Effector memory CD8-positive, alpha-beta T cell (primary cell): Measurements from ENCODE around the gene LHX2.

Source experiments
- ATAC-seq: fragments of 150-1000 bp; cut with Tn5 transposase; replicated peaks from 2 replicates; pipeline ENCODE4 v1.10.0; 2021; ENCODE audit warnings: mild to moderate bottlenecking, moderate library complexity
- DNase-seq, 3 experiments: peaks; one replicate each; pipeline ENCODE4 v3.0.0; 2021
- H3K27ac Mint-ChIP-seq, 2 donors: one replicate each; pipeline ENCODE4 v1.8.0; 2022; ENCODE audit warnings: mild to moderate bottlenecking in 2 of 2, mixed read lengths in 2 of 2, moderate library complexity in 2 of 2
- H3K27me3 Mint-ChIP-seq, 2 donors: one replicate each; pipeline ENCODE4 v1.8.0; 2022; ENCODE audit warnings: mixed read lengths in 2 of 2
- H3K36me3 Mint-ChIP-seq: one replicate; pipeline ENCODE4 v1.8.0; 2022; ENCODE audit warnings: mild to moderate bottlenecking, moderate library complexity, mixed read lengths; ENCODE audit not compliant: insufficient read depth
- H3K4me1 Mint-ChIP-seq, 2 donors: one replicate each; pipeline ENCODE4 v1.8.0; 2022; ENCODE audit warnings: low read depth in 2 of 2, mixed read lengths in 2 of 2
- H3K4me3 Mint-ChIP-seq, 2 donors: one replicate each; pipeline ENCODE4 v1.8.0; 2022; ENCODE audit warnings: mild to moderate bottlenecking in 2 of 2, mixed read lengths in 2 of 2, moderate library complexity in 2 of 2
- H3K9me3 Mint-ChIP-seq, 2 donors: one replicate each; pipeline ENCODE4 v1.8.0; 2022; ENCODE audit warnings: mixed read lengths in 2 of 2

The LHX2 gene

DNA sequence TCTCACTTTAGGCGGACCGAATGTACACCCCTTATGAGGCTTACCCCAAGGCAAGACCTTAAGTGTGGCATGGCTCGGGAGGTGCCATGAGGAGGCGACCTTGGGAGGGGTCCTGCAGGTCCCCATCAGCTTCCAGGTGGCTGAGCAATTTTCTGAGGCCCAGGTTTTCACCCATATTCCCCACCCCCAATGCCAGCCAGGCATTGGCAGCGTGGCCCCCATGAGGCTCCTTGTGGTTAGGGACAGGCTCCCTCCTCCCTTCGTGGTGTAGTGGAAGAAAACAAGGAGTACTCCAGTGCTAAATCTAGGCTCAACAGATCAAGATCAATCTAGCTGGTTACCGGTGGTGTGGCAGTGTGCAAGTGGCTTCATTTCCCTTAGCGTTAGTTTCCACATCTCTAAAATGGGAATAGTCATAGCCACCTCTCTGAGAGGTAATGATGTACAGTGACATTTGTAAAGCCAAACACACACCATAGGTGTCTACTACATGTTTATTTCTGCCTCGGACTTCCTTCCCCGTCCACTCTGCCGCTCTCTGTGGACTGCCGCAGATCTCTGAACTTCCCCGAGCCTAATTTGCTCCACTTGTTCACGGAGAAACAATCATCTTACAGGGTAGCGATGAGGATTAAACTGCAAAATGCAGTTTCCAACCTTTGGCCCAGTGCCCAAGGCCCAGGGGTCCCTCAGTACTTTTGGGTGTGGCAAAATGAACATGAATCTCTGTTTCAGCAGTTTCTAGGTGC lies 8.4 kb downstream of the LHX2 start:
- no peaks in the 10 kb centered on the region for H3K9me3 Mint-ChIP-seq
- no peak overlapping the region for H3K4me3 Mint-ChIP-seq

DNA sequence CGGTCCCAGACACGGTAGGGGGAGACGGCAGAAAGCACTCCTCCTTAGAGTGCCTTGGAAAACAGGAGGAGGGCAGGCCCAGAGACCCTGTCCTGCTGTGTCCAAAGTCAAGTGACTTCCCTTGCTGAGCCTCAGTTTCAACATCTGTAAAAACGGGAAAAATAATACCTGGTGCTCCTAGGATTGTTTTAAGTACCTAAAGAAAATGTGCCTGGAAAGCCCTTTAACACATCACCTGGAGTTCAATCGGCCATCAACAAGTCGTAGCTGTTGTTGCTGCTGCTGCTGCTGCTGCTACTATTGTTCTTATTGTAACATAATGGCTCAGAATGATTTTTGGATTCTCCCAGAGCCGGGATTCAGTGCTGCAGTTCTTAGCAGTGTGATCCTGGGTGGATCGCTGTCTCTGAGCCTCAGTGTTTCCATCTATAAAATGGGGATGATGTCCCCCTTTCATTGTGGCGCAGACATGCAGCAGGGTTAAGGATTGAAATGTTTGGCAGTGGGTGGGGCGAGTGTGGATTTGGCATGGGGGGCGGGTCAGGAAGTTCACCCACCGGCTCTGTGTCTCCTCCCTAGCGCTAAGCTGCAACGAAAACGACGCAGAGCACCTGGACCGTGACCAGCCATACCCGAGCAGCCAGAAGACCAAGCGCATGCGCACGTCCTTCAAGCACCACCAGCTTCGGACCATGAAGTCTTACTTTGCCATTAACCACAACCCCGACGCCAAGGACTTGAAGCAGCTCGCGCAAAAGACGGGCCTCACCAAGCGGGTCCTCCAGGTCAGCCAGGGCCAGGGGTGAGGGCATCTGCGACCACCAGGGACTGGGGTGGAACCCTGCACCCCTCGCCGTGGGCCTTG lies 9.2 kb downstream of the LHX2 start:
- H3K4me3 Mint-ChIP-seq, result peak overlapping the region in 1 of 2 donors; percentile 9

More for the DNA sequence above, 8.4 kb downstream of the LHX2 start:
- Mint-ChIP-seq H3K27ac (no peak overlapping the region), H3K36me3 (peaks cover 6% of the 10 kb centered on the region), H3K27me3 (peaks cover 85 to 96% of the 10 kb centered on the region in 2 donors), H3K4me1 (peaks cover 25 to 29% of the 10 kb centered on the region in 2 donors)
- DNase-seq, result no peak
- no peak for ATAC-seq

DNA sequence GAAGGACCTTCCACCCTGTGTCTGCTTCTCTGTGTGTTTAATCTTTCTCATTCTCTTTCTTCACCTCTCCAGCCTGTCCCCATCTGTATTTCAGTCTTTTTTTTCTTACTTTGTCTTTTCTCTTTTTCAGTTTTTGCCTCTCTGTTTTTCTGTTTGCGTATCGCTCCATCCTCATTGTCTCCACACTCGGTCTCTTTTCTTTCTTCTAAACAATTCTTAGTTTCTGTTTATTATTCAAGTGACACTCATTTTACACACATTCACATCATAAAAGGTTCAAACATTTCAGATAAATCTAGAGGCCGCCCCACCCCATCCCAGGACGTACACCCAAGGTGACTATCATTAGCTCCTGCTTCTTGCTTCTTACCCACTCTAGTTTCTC lies 9.8 kb downstream of the LHX2 start:
- no peak overlapping the region for H3K27ac Mint-ChIP-seq
- peaks cover 23 to 25% of the 10 kb centered on the region in 2 donors for H3K4me1 Mint-ChIP-seq
- H3K9me3 Mint-ChIP-seq, result no peaks in the 10 kb centered on the region
- ATAC-seq, result no peak
- DNase-seq, result no peak
- peaks cover 90 to 96% of the 10 kb centered on the region in 2 donors for H3K27me3 Mint-ChIP-seq
- peak overlapping the region; percentile 1 to 9 for H3K4me3 Mint-ChIP-seq
- H3K36me3 Mint-ChIP-seq, result peaks cover 3% of the 10 kb centered on the region

More for the DNA sequence above, 9.2 kb downstream of the LHX2 start:
- Mint-ChIP-seq H3K36me3 (peaks cover 3% of the 10 kb centered on the region), H3K9me3 (no peaks in the 10 kb centered on the region), H3K4me1 (peaks cover 24 to 25% of the 10 kb centered on the region in 2 donors), H3K27me3 (peaks cover 88 to 96% of the 10 kb centered on the region in 2 donors), H3K27ac (no peak overlapping the region)
- ATAC-seq (no peak), DNase-seq (no peak)

- no peak for ATAC-seq
- peaks cover 82 to 91% of the 10 kb centered on the region in 2 donors for H3K27me3 Mint-ChIP-seq
- H3K27ac Mint-ChIP-seq, result no peak overlapping the region
- peaks cover 15 to 19% of the 10 kb centered on the region in 2 donors for H3K4me1 Mint-ChIP-seq
- H3K36me3 Mint-ChIP-seq, result no peaks in the 10 kb centered on the region
- DNase-seq, result no peak
- no peak overlapping the region for H3K4me3 Mint-ChIP-seq
- no peaks in the 10 kb centered on the region for H3K9me3 Mint-ChIP-seq
Measured at GRCh38 chr9:124022201-124023121, 10.9 kb downstream of the LHX2 start.

DNA sequence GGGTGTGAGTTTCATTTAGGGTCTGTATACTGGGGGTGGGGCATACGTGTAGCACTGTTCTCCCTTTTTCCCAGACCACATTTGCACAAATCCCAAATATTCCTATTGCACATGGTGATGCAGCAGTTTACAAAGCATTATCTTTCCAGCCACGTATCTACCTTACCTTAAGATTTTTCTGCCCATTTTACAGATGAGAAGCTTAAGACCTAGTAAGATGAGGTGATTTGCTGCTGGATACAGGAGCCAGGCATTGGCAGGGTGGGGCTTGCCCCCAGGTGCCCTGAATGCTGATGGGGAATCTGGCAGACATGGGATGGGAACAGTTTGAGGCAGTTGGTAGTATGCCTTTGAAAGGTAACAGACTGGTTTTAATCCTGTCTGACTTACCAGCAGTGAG lies 12.5 kb downstream of the LHX2 start:
- no peak overlapping the region for H3K27ac Mint-ChIP-seq
- ATAC-seq (no peak), DNase-seq (no peak)
- no peaks in the 10 kb centered on the region for H3K9me3 Mint-ChIP-seq
- H3K4me3 Mint-ChIP-seq, result no peak overlapping the region
- H3K27me3 Mint-ChIP-seq, result peaks cover 86 to 93% of the 10 kb centered on the region in 2 donors
- no peaks in the 10 kb centered on the region for H3K36me3 Mint-ChIP-seq
- H3K4me1 Mint-ChIP-seq, result peaks cover 11 to 13% of the 10 kb centered on the region in 2 donors

GRCh38 chr9:124029617-124030016 lies 18.0 kb downstream of the LHX2 start:
- H3K9me3 Mint-ChIP-seq, result no peaks in the 10 kb centered on the region
- DNase-seq (no peak), ATAC-seq (no peak)
- peaks cover 71 to 88% of the 10 kb centered on the region in 2 donors for H3K27me3 Mint-ChIP-seq
- H3K4me3 Mint-ChIP-seq, result no peak overlapping the region
- H3K27ac Mint-ChIP-seq, result no peak overlapping the region
- no peaks in the 10 kb centered on the region for H3K36me3 Mint-ChIP-seq
- peaks cover 0 to 3% of the 10 kb centered on the region in 2 donors for H3K4me1 Mint-ChIP-seq

- Mint-ChIP-seq H3K4me3 (peak overlapping the region in 1 of 2 donors; percentile 11), H3K27me3 (peaks cover 70 to 88% of the 10 kb centered on the region in 2 donors), H3K4me1 (peaks cover 0 to 3% of the 10 kb centered on the region in 2 donors), H3K36me3 (no peaks in the 10 kb centered on the region), H3K27ac (no peak overlapping the region), H3K9me3 (no peaks in the 10 kb centered on the region)
- ATAC-seq (no peak), DNase-seq (no peak)
Measured at GRCh38 chr9:124030969-124031451, 19.4 kb downstream of the LHX2 start.

- H3K9me3 Mint-ChIP-seq, result no peaks in the 10 kb centered on the region
- no peak overlapping the region for H3K27ac Mint-ChIP-seq
- DNase-seq (no peak), ATAC-seq (no peak)
- H3K27me3 Mint-ChIP-seq, result peaks cover 71 to 91% of the 10 kb centered on the region in 2 donors
- no peaks in the 10 kb centered on the region for H3K36me3 Mint-ChIP-seq
- peaks cover 0 to 3% of the 10 kb centered on the region in 2 donors for H3K4me1 Mint-ChIP-seq
- no peak overlapping the region for H3K4me3 Mint-ChIP-seq
Measured at GRCh38 chr9:124032247-124032646, 20.7 kb downstream of the LHX2 start.

DNA sequence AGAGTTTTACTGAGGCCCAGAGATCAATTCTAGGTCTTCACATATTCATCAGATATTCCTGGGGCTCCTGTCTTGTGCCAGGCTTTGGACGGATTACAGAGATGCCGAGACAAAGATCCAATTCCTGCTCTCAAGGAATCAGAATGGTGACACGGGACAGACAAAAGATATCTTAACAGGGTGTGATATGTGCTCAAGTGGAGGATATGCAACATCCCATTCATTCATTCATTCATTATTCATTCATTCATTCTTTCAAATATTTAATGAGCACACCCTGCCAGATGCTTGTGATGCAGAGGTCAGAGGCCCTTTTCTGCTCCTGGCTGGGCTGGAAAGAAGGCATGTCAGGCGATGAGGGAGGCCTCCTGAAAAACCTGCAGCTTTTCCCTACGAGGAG lies 21.8 kb downstream of the LHX2 start:
- Mint-ChIP-seq H3K27me3 (peaks cover 74 to 95% of the 10 kb centered on the region in 2 donors), H3K36me3 (no peaks in the 10 kb centered on the region), H3K4me3 (no peak overlapping the region), H3K9me3 (no peaks in the 10 kb centered on the region), H3K4me1 (peaks cover 0 to 3% of the 10 kb centered on the region in 2 donors), H3K27ac (no peak overlapping the region)
- no peak for ATAC-seq
- DNase-seq, result no peak

DNA sequence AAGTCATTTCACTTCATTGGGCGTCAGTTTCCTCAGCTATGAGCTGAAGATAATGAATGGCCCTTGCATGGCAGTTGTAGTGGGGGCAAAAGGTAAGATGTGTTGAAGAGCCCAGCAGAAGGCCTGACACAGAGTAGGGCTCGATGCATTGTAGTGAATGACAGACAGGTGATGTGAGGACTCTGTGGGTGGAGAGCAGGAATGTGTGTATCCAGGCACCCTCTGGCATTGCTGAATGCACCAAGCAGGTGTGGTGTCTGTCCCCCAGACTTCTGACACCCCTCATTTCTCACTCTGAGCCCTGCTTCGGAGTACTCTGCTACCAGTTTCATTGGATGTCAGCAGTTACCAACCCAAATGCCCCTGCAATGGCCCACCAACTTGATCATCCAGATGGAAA lies 22.4 kb downstream of the LHX2 start:
- Mint-ChIP-seq H3K36me3 (no peaks in the 10 kb centered on the region), H3K27me3 (peaks cover 72 to 95% of the 10 kb centered on the region in 2 donors), H3K4me1 (peaks cover 0 to 3% of the 10 kb centered on the region in 2 donors), H3K4me3 (no peak overlapping the region), H3K27ac (no peak overlapping the region), H3K9me3 (no peaks in the 10 kb centered on the region)
- DNase-seq, result no peak
- no peak for ATAC-seq

- ATAC-seq (no peak), DNase-seq (no peak)
- no peaks in the 10 kb centered on the region for H3K36me3 Mint-ChIP-seq
- H3K27me3 Mint-ChIP-seq, result peaks cover 78 to 95% of the 10 kb centered on the region in 2 donors
- H3K27ac Mint-ChIP-seq, result no peak overlapping the region
- H3K4me1 Mint-ChIP-seq, result peaks cover 0 to 3% of the 10 kb centered on the region in 2 donors
- H3K9me3 Mint-ChIP-seq, result no peaks in the 10 kb centered on the region
- no peak overlapping the region for H3K4me3 Mint-ChIP-seq
Measured at GRCh38 chr9:124035001-124035650, 23.6 kb downstream of the LHX2 start.

GRCh38 chr9:124036578-124036977 lies 25.0 kb downstream of the LHX2 start:
- H3K9me3 Mint-ChIP-seq, result no peaks in the 10 kb centered on the region
- peaks cover 3% of the 10 kb centered on the region for H3K36me3 Mint-ChIP-seq
- peaks cover 0 to 3% of the 10 kb centered on the region in 2 donors for H3K4me1 Mint-ChIP-seq
- DNase-seq (no peak), ATAC-seq (no peak)
- no peak overlapping the region for H3K4me3 Mint-ChIP-seq
- no peak overlapping the region for H3K27ac Mint-ChIP-seq
- H3K27me3 Mint-ChIP-seq, result peaks cover 77 to 94% of the 10 kb centered on the region in 2 donors
